Astrocyte of the spinal cord (primary cell): ENCODE data around the gene SUV39H1.
"Not testable (repeated sequence)": the region's sequence is repeated elsewhere in the genome, so short reads cannot be mapped to it uniquely, and the experiment has no call there.

ENCODE experiments used
- DNase-seq: peaks from one replicate; pipeline ENCODE4 v3.0.0; 2011; ENCODE audit warnings: low read depth, low spot score
- H3K4me3 ChIP-seq: 2 replicates; pipeline ENCODE4 v1.5.1; 2011; ENCODE audit warnings: low read depth, mild to moderate bottlenecking, low read length, moderate library complexity
- CTCF ChIP-seq: IDR thresholded peaks from 2 replicates; pipeline ENCODE4 v1.5.1; 2012; ENCODE audit warnings: low read depth, mild to moderate bottlenecking, low read length, inconsistent platforms
- in situ Hi-C: cut with HindIII; loops from 2 replicates; pipeline ENCODE4 v1.10.0; 2017; ENCODE audit warnings: low sequenced_read_pairs

Gene SUV39H1

DNA sequence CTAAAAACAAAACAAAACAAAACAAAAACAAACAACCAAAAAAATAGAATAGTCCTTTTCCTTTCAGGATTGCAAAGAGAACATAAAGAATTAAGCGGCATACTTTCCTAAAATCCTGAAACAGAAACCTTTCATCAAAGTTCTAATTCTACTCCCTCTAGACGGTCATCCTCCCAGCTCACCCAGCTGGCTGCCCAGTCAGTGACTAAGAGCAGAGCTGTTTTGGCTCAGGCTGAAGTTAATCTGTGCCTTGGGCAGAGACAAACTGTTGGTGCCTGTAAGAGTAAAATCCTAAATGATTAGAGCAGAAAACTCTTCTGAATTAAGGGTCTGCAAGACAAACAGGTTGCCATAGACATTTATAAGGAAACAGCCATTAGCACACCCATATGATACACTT is 30.5 kb upstream of the SUV39H1 start:
- DNase-seq, result no peak
- TF ChIP-seq CTCF, result no peak
- in situ Hi-C loops, result no loop called here
- H3K4me3 ChIP-seq, result no peak overlapping the region

GRCh38 chrX:48666649-48667048 is 29.9 kb upstream of the SUV39H1 start:
- no peak overlapping the region for H3K4me3 ChIP-seq
- DNase-seq, result no peak
- TF ChIP-seq CTCF, result no peak
- in situ Hi-C loops, result no loop called here

DNA sequence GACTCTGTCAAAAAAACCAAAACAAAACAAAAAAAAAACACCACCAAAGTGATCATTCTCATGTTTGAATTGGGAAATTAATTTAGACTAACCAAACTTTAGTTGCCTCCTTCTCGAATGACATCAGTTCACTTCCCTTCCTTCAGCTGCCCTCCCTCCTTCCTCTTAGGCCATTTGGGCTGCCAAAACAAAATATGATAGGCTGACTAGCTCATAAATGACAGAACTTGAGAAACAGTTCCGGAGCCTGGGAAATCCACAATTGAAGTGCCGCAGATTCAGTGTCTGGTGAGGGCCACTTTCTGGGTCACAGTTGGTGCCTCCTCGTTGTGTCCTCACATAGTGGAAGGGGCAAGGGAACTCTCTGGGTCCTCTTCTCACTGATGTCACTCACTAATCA is 29.0 kb upstream of the SUV39H1 start:
- no peak for TF ChIP-seq CTCF
- in situ Hi-C loops, result no loop called here
- no peak overlapping the region for H3K4me3 ChIP-seq
- no peak for DNase-seq

DNA sequence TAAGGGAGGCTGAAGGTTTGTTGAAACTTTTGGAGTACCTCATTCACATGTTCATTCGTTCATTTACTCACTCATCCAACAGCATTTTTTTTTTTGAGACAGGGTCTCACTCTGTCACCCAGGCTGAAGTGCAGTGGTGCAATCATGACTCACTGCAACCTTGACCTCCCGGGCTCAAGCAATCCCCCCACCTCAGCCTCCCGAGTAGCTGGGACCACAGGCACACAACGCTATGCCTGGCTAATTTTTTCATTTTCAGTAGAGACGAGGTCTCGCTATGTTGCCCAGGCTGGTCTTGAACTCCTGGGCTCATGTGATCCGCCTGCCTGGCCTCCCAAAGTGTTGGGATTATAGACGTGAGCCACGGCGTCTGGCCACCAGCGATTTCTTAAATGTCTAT is 28.3 kb upstream of the SUV39H1 start:
- not testable (repeated sequence) for H3K4me3 ChIP-seq

DNA sequence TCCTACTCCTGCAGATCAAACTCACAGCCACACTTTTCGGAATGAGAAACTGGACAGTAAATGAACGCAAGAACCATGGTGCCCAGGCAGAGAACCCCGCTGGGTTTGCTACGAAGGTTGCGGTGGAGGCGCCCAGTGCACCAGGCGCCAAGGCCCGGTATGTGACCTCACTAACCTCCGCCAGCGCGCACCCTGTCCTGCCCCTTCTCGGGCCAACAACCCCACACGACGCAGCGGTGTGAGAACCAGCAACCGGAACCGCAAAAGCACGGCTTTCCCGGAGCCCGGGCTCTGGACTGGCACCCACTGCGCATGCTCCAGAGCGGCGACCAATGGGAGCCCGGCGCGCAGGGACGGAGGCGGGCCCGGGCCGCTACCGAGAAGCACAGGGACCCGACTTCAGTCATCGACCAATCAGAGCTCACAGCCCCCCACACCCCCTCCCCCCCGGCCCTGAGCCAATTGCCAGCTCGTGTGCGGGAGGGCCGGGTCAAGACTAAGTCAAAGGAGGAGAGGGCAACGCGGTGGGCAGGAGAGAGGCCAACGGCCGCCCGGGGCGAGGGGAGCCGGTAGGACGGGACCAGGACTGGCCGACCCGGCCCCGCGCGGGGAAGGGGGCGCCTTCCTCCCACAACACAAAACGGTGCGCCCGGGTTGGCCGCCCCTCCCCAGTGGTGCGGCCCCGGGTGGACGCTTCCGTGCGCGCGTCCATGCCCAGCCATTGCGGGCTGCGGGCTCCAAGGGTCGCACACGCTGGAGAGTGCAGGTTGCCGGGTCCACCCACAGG is 20.2 kb upstream of the SUV39H1 start:
- TF ChIP-seq CTCF, result no peak
- H3K4me3 ChIP-seq, result peak overlapping the region; percentile 70
- DNase-seq, result peak; percentile 84
- in situ Hi-C loops, result no loop called here

More for the DNA sequence above, 28.3 kb upstream of the SUV39H1 start:
- in situ Hi-C loops, DNase-seq: not testable (repeated sequence)

- TF ChIP-seq CTCF, result no peak
- H3K4me3 ChIP-seq, result peak overlapping the region; percentile 70
- DNase-seq, result no peak
- in situ Hi-C loops, result no loop called here
Measured at GRCh38 chrX:48676893-48677270, 19.7 kb upstream of the SUV39H1 start.

GRCh38 chrX:48677516-48677915 is 19.0 kb upstream of the SUV39H1 start:
- DNase-seq, result no peak
- TF ChIP-seq CTCF, result no peak
- in situ Hi-C loops, result no loop called here
- H3K4me3 ChIP-seq, result no peak overlapping the region

- H3K4me3 ChIP-seq, DNase-seq, in situ Hi-C loops: not testable (repeated sequence)
Measured at GRCh38 chrX:48680467-48680866, 16.1 kb upstream of the SUV39H1 start.

DNA sequence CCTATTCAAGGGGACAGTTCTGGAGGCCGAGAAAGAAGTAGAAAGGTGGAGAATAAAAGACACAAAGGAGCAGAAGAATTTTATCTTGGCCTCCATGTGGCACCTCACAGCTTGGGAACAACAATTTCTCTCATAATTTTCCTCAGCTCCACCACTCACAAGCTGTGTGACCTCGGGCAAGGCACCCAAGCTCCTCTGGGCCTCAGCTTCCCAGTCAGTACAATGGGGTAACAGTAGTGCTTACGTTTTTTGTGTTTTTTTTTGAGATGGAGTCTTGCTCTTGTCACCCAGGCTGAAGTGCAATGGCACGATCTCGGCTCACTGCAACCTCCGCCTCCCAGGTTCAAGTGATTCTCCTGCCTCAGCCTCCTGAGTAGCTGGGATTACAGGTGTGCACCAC is 15.6 kb upstream of the SUV39H1 start:
- H3K4me3 ChIP-seq, DNase-seq, in situ Hi-C loops: not testable (repeated sequence)
